OCI-LY1 (cell line): ENCODE results near the gene TICAM1.

ENCODE experiments used
- EZH2 ChIP-seq: fragments of 200-600 bp; sonication (generic), shearing (Covaris generic); IDR thresholded peaks from 2 replicates; pipeline ENCODE4 v1.8.0; 2017; ENCODE audit warnings: borderline replicate concordance, mixed run types, mild to moderate bottlenecking, antibody characterized with exemption, low read length, moderate library complexity, mixed read lengths
- TF ChIP-seq, protein P1 (sequence below): fragments of 200-600 bp; sonication (generic), shearing (Covaris generic); IDR thresholded peaks from 2 replicates; pipeline ENCODE4 v1.5.1; 2017; ENCODE audit warnings: mild to moderate bottlenecking, antibody characterized with exemption, low read length, moderate library complexity, mixed read lengths

DNA sequence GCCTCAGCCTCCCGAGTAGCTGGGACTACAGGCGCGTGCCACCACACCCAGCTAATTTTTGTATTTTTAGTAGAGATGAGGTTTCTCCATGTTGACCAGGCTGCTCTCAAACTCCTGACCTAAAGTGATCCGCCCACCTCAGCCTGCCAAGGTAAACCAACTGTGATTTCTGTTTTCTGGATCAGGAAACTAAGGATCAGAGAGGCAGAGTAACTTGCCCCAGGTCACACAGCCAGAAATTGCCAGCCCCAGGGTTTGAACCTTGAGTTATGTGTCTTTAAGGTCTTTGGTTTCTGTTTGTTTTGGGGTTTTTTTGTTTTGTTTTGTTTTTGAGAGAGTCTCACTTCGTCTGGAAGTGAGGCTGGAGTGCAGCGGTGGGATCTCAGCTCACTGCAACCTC lies 40.2 kb upstream of the TICAM1 start:
- TF ChIP-seq, protein P1, sequence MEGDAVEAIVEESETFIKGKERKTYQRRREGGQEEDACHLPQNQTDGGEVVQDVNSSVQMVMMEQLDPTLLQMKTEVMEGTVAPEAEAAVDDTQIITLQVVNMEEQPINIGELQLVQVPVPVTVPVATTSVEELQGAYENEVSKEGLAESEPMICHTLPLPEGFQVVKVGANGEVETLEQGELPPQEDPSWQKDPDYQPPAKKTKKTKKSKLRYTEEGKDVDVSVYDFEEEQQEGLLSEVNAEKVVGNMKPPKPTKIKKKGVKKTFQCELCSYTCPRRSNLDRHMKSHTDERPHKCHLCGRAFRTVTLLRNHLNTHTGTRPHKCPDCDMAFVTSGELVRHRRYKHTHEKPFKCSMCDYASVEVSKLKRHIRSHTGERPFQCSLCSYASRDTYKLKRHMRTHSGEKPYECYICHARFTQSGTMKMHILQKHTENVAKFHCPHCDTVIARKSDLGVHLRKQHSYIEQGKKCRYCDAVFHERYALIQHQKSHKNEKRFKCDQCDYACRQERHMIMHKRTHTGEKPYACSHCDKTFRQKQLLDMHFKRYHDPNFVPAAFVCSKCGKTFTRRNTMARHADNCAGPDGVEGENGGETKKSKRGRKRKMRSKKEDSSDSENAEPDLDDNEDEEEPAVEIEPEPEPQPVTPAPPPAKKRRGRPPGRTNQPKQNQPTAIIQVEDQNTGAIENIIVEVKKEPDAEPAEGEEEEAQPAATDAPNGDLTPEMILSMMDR: no peak
- no peak for TF ChIP-seq EZH2
